Left kidney (tissue), 2 donors: Measurements from ENCODE around the gene NDUFC2. TPM values are rescaled to one million over a fixed set of nuclear protein-coding genes. Genes with fewer than 3 reads are reported as not detected.
A peak's percentile ranks its signal among the peaks of the same experiment; 100 is the strongest.
"Not testable (repeated sequence)": the region's sequence is repeated elsewhere in the genome, so short reads cannot be mapped to it uniquely, and the experiment has no call there.

ENCODE experiments used
- DNase-seq: peaks from one replicate; pipeline ENCODE4 v3.0.0-alpha.2; 2013
- polyA plus RNA-seq: library from polyadenylated mRNA; unstranded; fragments of 120-200 nt; gene quantifications from one replicate; pipeline ENCODE4 v1.2.1, GENCODE V29; 2013; ENCODE audit not compliant: insufficient read length

NDUFC2 gene
- polyA plus RNA-seq, 1 donor = 126 TPM

DNA sequence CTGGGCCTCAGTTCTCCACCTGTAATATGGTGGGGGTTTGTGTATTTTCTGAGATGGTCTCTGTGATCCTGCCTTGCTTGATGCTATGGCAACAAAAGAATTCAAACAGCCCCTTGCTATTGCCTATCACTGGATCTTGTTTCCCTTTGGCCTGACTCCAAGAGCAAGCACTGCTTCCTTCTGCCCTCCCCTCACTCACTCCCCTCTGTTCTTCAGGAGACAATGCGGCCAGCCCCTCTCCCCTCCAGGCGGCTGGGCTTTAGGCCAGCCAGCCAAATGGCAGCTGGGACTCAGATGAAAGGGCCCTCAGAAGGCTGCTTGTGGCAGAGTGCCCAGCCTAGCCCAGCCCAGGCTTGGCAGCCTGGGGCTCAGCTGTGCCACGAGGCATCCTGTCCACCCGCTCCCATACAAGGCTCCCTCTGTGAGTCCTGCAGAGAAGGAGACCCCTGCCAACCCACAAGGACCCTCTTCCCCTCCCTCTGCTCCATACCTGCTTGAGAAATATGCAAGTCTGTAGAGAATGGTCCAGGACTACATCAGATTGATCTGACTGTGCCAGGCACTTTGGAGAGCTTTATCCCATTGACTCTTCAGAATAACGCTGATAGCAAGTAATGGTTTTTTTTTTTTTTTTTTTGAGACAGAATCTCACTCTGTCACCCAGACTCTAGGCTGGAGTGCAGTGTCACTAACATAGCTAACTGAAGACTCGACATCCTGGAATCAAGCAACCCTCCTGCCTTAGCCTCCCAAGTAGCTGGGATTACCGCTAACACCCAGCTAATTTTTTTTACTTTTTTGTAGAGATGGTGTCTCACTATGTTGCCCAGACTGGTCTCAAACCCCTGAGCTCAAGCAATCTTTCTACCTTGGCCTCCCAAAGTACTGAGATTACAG, 49.0 kb downstream of the NDUFC2 start:
- DNase-seq = peak; percentile 83

DNA sequence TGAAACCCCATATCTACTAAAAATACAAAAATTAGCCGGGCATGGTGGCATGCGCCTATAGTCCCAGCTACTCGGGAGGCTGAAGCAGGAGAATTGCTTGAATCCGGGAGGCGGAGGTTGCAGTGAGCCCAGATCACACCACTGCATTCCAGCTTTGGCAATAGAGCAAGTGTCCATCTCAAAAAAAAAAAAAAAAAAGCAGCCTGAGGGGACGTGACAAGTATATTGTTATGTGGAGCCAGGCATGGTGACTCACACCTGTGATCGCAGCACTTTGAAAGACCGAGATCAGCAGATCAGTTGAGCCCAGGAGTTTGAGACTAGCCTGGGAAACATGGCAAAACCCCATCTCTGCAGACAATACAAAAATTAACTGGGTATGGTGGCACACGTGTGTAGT, 51.2 kb downstream of the NDUFC2 start:
- not testable (repeated sequence) for DNase-seq

DNA sequence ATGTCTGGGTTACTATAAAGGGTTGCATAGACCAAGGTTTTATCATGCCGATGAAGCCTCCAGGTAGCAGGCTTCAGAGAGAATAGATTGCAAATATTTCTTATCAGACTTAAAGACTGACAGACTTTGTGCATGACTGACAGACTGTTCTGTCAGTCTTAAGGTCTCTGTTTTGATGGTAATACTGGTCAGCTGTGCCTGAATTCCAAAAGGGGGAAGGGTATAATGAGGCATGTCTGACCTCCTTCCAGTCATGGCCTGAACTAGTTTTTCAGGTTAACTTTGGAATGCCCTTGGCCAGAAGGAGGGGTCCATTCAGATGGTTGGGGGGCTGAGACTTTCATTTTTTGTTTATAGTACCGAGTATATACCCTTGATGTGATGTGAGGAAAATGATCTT, 51.9 kb downstream of the NDUFC2 start:
- DNase-seq = no peak

DNA sequence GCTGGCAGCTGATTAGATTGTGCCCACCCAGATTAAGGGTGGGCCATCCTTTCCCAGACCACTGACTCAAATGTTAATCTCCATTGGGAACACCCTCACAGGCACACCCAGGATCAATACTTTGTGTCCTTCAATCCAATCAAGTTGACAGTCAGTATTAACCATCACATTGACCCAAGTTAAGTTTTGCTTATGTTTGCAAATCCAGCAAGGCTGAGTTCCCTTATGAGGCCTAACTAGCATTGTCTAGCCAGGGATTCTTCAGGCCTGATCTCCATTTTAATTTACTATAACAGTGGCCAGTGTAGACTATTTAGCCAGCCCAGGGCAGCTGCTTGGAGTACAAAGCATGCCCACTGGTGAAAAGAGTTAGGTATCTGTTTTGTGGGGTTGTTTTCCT, 54.3 kb downstream of the NDUFC2 start:
- DNase-seq = no peak

DNA sequence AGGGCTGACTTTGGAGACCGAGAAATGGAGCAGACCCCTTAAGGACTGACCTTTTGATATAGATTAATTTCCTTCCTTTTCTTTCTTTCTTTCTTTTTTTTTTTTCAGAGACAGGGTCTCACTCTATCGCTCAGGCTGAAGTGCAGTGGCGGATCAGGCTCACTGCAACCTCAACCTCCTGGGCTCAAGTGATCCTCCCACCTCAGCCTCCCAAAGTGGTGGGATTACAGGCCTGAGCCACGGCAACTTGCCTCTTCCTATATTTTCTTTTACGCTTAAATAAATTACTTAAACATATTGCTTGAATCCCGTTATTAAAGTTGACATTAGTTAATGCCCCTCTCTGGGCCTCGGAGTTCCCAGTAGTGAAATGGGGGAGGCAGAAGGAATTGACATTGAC, 56.2 kb downstream of the NDUFC2 start:
- no peak for DNase-seq

DNA sequence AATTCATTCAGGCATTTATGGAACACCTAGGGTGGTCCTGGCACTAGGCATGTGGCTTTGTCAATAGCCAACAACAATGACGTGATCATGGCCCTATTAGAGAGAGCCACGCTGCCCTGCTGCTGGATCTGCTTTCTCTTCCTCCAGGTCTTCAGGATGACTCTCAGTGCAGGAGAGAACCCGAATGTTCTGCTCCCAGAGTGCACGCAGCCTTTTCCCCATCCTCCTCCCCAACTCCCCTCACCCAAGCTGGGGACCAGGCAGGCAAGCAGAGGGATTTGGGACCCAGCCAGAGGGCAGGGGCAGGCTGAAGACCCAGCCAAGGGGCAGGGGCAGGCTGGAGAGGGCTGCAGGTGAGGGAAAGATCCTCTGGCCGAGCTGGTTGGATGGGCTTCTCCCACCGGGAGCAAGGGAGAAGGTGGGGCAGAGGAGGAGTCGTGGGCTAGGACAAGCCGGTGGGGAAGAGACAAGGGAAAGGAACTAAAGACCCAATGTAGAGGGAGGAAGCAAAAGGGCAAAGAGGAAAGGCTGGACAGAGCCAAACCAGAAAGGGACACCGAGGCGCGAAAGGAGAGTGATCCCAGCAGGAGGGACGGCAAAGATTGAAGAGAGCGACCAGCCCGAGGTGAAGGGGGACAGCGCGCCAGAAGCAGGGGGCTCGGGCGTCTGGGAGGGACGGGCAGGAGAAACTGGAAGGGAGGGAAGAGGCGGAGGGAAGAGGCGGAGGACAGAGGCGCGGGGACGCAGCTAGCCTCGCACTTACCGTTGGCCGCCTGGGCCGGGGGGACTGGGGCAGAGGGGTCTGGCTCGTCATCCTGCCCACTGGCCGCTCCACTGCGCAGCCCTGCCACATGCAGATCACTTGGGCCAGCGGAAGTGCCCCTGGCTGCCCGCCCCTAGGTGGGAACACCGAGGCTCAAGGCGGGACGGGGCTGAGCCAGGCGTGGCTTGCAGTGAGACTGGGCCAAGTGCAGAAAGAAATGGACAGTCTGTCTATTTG, 57.0 kb downstream of the NDUFC2 start, which contains the start of gene KCTD14:
KCTD14 (minus strand) TSS at position 880 of the 1,000 bp plus-strand sequence; CDS start at position 853, 27 bp downstream.
- DNase-seq = peak; percentile 60

DNA sequence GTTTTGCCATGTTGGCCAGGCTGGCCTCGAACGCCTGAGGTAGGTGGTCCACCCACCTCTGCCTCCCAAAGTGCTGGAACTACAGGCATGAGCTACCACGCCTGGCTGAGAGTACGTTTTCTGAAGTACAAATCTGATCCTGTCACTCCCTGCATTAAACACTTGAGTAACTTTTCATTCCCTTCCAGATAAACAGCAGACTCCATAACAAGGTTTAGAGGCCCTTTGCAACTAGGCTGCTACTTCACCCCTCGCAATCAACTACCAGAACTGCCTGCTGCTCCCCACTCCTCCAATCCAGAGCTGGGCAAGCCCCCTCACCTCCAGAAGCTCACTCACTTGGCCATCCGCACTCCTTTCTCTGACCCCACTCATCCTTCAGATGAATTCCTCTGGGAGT, 58.1 kb downstream of the NDUFC2 start:
- DNase-seq = no peak

DNA sequence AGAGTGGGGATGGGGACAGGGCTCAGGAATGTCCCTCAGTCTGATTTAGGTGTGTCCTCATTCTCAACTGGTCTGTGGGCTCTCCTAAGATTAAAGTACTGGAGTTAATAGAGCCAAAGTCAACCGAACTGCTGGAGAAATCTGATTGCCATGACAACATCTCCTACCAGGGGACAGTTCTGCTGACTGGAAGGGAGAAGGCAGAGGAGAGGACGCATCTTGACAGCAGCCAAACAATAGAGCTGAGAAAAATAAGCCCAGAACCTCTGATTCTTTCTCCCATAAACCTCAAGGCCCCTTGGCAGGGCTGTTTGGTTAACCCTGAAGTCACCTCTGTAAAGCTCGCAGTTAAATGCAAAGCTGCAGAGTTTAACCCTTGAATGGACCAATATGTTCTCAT, 59.4 kb downstream of the NDUFC2 start:
- DNase-seq = peak; percentile 31

DNA sequence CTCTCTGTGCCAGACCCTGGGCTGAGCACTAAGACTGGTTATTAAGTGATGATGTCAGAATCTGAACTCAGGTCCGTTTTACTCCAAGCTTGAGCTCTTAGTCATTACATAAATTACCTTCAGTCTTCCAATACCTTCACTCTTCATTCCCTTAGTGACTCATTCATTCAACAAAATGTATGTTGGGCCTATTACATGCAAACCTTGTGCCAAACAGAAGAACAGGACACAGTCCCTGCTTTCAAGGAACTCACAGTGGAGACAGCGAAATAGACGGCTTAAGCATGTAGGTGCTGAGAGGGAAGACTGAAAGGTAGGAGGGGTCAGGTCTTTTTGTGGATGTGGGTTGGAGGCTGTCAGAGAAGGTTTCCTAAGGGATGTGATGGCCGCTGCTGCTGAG, 59.9 kb downstream of the NDUFC2 start:
- no peak for DNase-seq

Other genes with a start within 250 kb of the NDUFC2 start
- 53.6 TPM for gene INTS4, start 85.2 kb downstream of the NDUFC2 start, polyA plus RNA-seq
- 14.1 TPM for gene KCTD14, start 56.6 kb downstream of the NDUFC2 start, polyA plus RNA-seq
- 0.23 TPM for gene THRSP, start 16.0 kb downstream of the NDUFC2 start, polyA plus RNA-seq
- gene ALG8, start 59.8 kb upstream of the NDUFC2 start, polyA plus RNA-seq = 67.8 TPM
- gene KCTD21, start 108.8 kb upstream of the NDUFC2 start, polyA plus RNA-seq = 8.0 TPM
- 4.9 TPM for gene USP35, start 109.1 kb upstream of the NDUFC2 start, polyA plus RNA-seq